Caco-2 (cell line): ENCODE results near the gene DGCR2. TPM values are rescaled to one million over a fixed set of nuclear protein-coding genes. Genes with fewer than 3 reads are reported as not detected.

Experiments
- BruUV-seq: library from RNA; stranded (reverse); fragments of 400-500 nt; replicated peaks from 2 replicates; lab custom pipeline; 2021; lab: Mats Ljungman, UMichigan
- CTCF ChIA-PET: fragments of 300-600 bp; sonication (Branson Sonifier 250); formaldehyde crosslinking; loops from one replicate; lab custom pipeline; 2022; ENCODE audit warnings: antibody characterized with exemption; lab: Charles Lee
- POLR2A ChIA-PET: fragments of 300-600 bp; sonication (Branson Sonifier 250); formaldehyde crosslinking; loops from one replicate; lab custom pipeline; 2022; ENCODE audit warnings: antibody characterized with exemption; lab: Charles Lee
- DNase-seq, 2 experiments: peaks; one replicate each; pipeline versions ENCODE4 v3.0.0 to v3.0.0-alpha.2; 2020 to 2022
- H3K27me3 ChIP-seq: replicated peaks from 2 replicates; pipeline ENCODE4 v1.6.0; 2011; ENCODE audit warnings: low read length; ENCODE audit not compliant: control insufficient read depth, insufficient read depth
- H3K36me3 ChIP-seq: 2 replicates; pipeline ENCODE4 v1.5.1; 2011; ENCODE audit warnings: low read length; ENCODE audit not compliant: control insufficient read depth, insufficient read depth
- H3K4me1 ChIP-seq: fragments of 250-450 bp; sonication (Bioruptor Pico); 2 replicates; pipeline ENCODE4 v1.5.1; 2020; ENCODE audit warnings: mild to moderate bottlenecking
- H3K4me3 ChIP-seq: 2 replicates; pipeline ENCODE4 v1.5.1; 2011; ENCODE audit warnings: low read depth, mild to moderate bottlenecking, control low read depth, low read length
- H3K9me3 ChIP-seq: fragments of 250-450 bp; sonication (Bioruptor Pico); 2 replicates; pipeline ENCODE4 v1.5.1; 2020; ENCODE audit warnings: mild to moderate bottlenecking, moderate library complexity
- H3K27ac Mint-ChIP-seq: one replicate; pipeline ENCODE4 v1.8.0; 2022; ENCODE audit warnings: mixed read lengths; ENCODE audit not compliant: unreplicated experiment
- H3K27me3 Mint-ChIP-seq: one replicate; pipeline ENCODE4 v1.8.0; 2022; ENCODE audit warnings: mixed read lengths; ENCODE audit not compliant: insufficient read depth, unreplicated experiment
- H3K36me3 Mint-ChIP-seq: one replicate; pipeline ENCODE4 v1.8.0; 2022; ENCODE audit warnings: mild to moderate bottlenecking, mixed read lengths; ENCODE audit not compliant: insufficient read depth, unreplicated experiment
- H3K4me1 Mint-ChIP-seq: one replicate; pipeline ENCODE4 v1.8.0; 2022; ENCODE audit warnings: low read depth, mixed read lengths; ENCODE audit not compliant: unreplicated experiment
- H3K4me3 Mint-ChIP-seq: one replicate; pipeline ENCODE4 v1.8.0; 2022; ENCODE audit warnings: mild to moderate bottlenecking, moderate library complexity, mixed read lengths; ENCODE audit not compliant: unreplicated experiment
- H3K9me3 Mint-ChIP-seq: one replicate; pipeline ENCODE4 v1.8.0; 2022; ENCODE audit warnings: mixed read lengths; ENCODE audit not compliant: unreplicated experiment
- CTCF ChIP-seq, 2 experiments: fragments of 200-600 bp in 1 of 2; IDR thresholded peaks; 1 replicate in 1 of 2; 2 replicates in 1 of 2; pipeline versions ENCODE4 v1.5.1 to v1.8.0; 2011 to 2022; ENCODE audit warnings: antibody characterized with exemption in 1 of 2, control low read depth in 1 of 2, inconsistent platforms in 1 of 2, low read depth in 1 of 2, low read length in 1 of 2, mild to moderate bottlenecking in 1 of 2, moderate library complexity in 1 of 2; ENCODE audit not compliant: insufficient read depth in 1 of 2, severe bottlenecking in 1 of 2, unreplicated experiment in 1 of 2
- intact Hi-C: fragments of 100-400 bp; cut with micrococcal nuclease; formaldehyde crosslinking; loops from one replicate; pipeline ENCODE4 v1.10.0; 2022; ENCODE audit not compliant: unreplicated experiment
- total RNA-seq: library from RNA; stranded (reverse); gene quantifications from 2 replicates; pipeline ENCODE4 v1.2.3, GENCODE V29; 2022

Gene DGCR2
- total RNA-seq, 1 experiment from 2014 or later: 67.9 TPM

DNA sequence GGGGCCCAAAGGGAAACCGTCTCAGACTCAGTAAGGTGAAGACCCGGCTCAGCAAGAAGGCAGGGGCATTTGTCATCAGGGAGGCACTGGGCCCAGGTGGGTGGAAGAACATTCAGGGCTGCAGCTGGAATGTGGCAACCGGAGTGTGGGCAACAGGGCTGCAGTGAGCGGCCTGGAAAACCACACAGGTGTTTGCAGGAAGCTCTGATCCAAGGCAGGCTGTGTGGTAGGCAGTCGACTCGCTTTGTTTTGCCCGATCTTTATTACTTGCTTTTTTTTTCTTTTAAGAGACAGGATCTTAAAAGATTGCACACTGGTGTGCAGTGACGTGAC lies 82.8 kb downstream of the DGCR2 start:
- intact Hi-C loops: loop anchor here (10.0 kb wide), 1 partner anchor 45 kb away; no protein-coding TSS in a partner anchor
- DNase-seq: no peak
- Mint-ChIP-seq H3K27me3 (no peaks in the 10 kb centered on the region), H3K4me1 (no peaks in the 10 kb centered on the region), H3K36me3 (peaks cover 74% of the 10 kb centered on the region), H3K4me3 (no peak overlapping the region), H3K9me3 (no peaks in the 10 kb centered on the region), H3K27ac (no peak overlapping the region)
- H3K4me3 ChIP-seq: no peak overlapping the region
- no peaks in the 10 kb centered on the region for H3K4me1 ChIP-seq
- no peaks in the 10 kb centered on the region for H3K27me3 ChIP-seq
- BruUV-seq: no TSS peak
- no peaks in the 10 kb centered on the region for H3K9me3 ChIP-seq
- ChIA-PET POLR2A (interaction anchor here (0.6 kb wide), 1 partner anchor 1001 kb away, joined by 5 read pairs; no protein-coding TSS in a partner anchor), CTCF (no interaction called here)
- TF ChIP-seq CTCF (IDR thresholded peaks at IDR 0.05; ENCODE audit: insufficient read depth in 1 of 2, low read depth in 1 of 2, low read length in 1 of 2, severe bottlenecking in 1 of 2, unreplicated experiment in 1 of 2): no peak
- H3K36me3 ChIP-seq: no peaks in the 10 kb centered on the region; the same call in 1 of the 2 replicates

DNA sequence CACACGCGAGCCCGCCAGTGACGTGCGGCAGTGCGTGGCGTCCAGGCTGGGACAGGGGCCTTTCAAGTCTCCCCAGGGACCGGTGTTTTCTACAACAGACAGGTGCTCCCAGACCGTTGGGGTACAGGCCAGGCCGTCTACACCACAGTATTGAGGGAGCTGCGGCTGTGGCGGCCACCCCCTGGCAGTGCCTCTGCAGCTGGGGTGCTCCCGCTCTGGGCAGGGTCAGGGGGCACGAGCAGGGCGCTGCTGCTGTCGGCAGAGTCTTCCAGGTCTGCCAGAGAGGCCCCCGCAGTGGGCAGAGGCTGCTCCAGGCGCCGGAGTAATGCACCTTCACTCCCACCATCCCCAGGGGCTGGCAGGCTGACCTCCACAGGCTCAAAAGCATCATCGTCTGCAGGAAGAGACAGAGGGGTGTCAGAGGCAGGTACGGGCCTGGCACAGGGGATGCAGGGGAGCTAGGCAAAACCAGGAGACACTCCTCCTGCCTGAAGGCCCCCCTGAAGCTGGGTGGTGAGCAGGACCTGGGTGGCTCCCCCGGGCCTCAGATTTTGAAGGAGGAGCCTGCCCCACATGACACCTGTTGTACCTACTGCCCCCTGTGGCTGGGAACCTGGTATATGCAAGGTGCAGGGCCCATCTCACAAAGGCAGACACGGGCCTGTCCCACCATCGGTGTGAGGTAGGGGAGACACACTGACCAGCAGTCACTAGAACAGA lies 83.3 kb downstream of the DGCR2 start:
- ChIA-PET CTCF (no interaction called here), POLR2A (no interaction called here)
- Histone ChIP-seq H3K4me3 (no peak overlapping the region), H3K9me3 (no peaks in the 10 kb centered on the region), H3K27me3 (no peaks in the 10 kb centered on the region), H3K36me3 (no peaks in the 10 kb centered on the region; the same call in 1 of the 2 replicates), H3K4me1 (no peaks in the 10 kb centered on the region)
- no peak for TF ChIP-seq CTCF (IDR thresholded peaks at IDR 0.05; ENCODE audit: insufficient read depth in 1 of 2, low read depth in 1 of 2, low read length in 1 of 2, severe bottlenecking in 1 of 2, unreplicated experiment in 1 of 2)
- no TSS peak for BruUV-seq
- H3K9me3 Mint-ChIP-seq: no peaks in the 10 kb centered on the region
- no peaks in the 10 kb centered on the region for H3K27me3 Mint-ChIP-seq
- intact Hi-C loops: loop anchor here (10.0 kb wide), 1 partner anchor 46 kb away; no protein-coding TSS in a partner anchor
- H3K27ac Mint-ChIP-seq: no peak overlapping the region
- no peak for DNase-seq
- H3K4me3 Mint-ChIP-seq: no peak overlapping the region
- no peaks in the 10 kb centered on the region for H3K4me1 Mint-ChIP-seq
- peaks cover 75% of the 10 kb centered on the region for H3K36me3 Mint-ChIP-seq

DNA sequence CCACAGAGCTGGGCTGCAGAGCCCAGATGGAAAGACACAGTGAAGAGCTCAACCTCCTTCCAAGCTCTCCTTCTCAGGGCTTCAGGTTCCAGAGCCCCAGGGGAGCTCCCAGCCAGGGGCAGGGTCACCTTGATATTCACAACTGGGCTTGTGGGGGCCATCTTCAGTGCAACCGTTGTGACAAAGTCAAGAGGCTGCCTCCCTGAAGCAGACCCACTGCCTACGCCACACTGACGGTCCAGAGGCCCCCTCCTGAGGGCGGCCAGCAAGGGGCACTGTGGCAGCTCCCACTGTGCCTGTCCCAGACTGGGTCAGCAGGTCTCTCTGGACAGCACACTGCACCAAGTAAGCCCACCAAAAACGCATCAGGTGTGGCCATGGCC lies 84.1 kb downstream of the DGCR2 start:
- no peak overlapping the region for H3K4me3 Mint-ChIP-seq
- ChIA-PET POLR2A (no interaction called here), CTCF (no interaction called here)
- DNase-seq: no peak
- H3K4me1 Mint-ChIP-seq: no peaks in the 10 kb centered on the region
- H3K9me3 ChIP-seq: no peaks in the 10 kb centered on the region
- no peaks in the 10 kb centered on the region; the same call in 1 of the 2 replicates for H3K36me3 ChIP-seq
- H3K4me1 ChIP-seq: no peaks in the 10 kb centered on the region
- intact Hi-C loops: loop anchor here (10.0 kb wide), 1 partner anchor 47 kb away; no protein-coding TSS in a partner anchor
- BruUV-seq: no TSS peak
- H3K27ac Mint-ChIP-seq: no peak overlapping the region
- H3K9me3 Mint-ChIP-seq: no peaks in the 10 kb centered on the region
- peaks cover 80% of the 10 kb centered on the region for H3K36me3 Mint-ChIP-seq
- H3K27me3 Mint-ChIP-seq: no peaks in the 10 kb centered on the region
- H3K27me3 ChIP-seq: no peaks in the 10 kb centered on the region
- H3K4me3 ChIP-seq: no peak overlapping the region
- TF ChIP-seq CTCF (IDR thresholded peaks at IDR 0.05; ENCODE audit: insufficient read depth in 1 of 2, low read depth in 1 of 2, low read length in 1 of 2, severe bottlenecking in 1 of 2, unreplicated experiment in 1 of 2): no peak
